Activated T-cell treated with anti-CD3 and anti-CD28 coated beads, Interleukin-2, amount 50 U/mL, for 24 hours (primary cell): ENCODE measurements around the gene CD74.

Experiments used
- DNase-seq: peaks from one replicate; pipeline ENCODE4 v3.0.0-alpha.2; 2020
- H3K27ac Mint-ChIP-seq: 2 replicates; pipeline ENCODE4 v1.8.0; 2020; ENCODE audit warnings: mild to moderate bottlenecking, mixed read lengths
- H3K27me3 Mint-ChIP-seq: 2 replicates; pipeline ENCODE4 v1.8.0; 2020; ENCODE audit warnings: mixed read lengths
- H3K36me3 Mint-ChIP-seq: 2 replicates; pipeline ENCODE4 v1.8.0; 2020; ENCODE audit warnings: low read depth, mixed read lengths
- H3K4me1 Mint-ChIP-seq: 2 replicates; pipeline ENCODE4 v1.8.0; 2020; ENCODE audit warnings: low read depth, mixed read lengths
- H3K4me3 Mint-ChIP-seq: 2 replicates; pipeline ENCODE4 v1.8.0; 2020; ENCODE audit warnings: mild to moderate bottlenecking, moderate library complexity, mixed read lengths
- H3K9me3 Mint-ChIP-seq: 2 replicates; pipeline ENCODE4 v1.8.0; 2020; ENCODE audit warnings: mixed read lengths

The CD74 gene

DNA sequence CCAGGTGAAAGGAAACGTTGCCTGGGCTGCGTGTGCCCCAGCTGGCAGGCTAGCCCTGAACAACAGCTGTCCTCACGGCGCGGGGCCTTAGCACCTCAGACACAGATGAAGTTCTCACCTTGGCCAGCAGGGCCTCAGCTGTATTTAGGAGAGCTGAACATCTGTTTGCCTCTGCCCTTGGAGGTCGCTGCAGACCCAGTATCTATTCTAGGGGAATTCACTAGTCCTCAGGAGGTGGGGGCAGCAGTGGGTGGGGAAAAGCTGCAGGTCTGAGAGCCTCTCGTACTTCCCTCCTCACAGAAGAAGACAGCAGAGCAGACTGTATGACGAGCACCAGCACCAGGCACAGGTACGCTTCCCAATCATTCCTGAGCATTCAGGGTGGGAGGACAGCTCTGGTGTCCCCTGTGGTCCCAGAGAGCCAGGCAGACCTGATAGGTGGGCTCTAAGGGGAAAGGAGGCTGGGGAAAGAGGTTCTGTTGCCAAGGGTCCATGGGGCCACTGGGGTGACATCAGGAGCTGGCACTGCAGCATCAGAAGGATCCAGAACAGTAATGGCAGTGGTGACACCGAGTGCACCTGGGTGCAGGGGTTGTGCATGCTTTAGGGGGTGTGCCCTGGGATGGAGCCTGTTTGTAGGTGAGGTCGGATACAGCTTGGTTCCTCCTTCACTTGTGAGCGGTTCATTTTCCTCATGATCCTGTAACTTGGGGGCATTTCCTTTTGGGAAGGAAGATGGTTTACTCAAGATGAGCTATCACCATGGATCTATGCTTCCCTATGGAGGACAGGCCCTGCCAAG lies 13.8 kb downstream of the CD74 start:
- H3K9me3 Mint-ChIP-seq: no peaks in the 10 kb centered on the region
- H3K36me3 Mint-ChIP-seq: peaks cover 99% of the 10 kb centered on the region
- H3K4me3 Mint-ChIP-seq: no peak overlapping the region
- peak overlapping the region; percentile 67 for H3K27ac Mint-ChIP-seq
- no peak for DNase-seq
- peaks cover 1% of the 10 kb centered on the region for H3K4me1 Mint-ChIP-seq
- no peaks in the 10 kb centered on the region for H3K27me3 Mint-ChIP-seq

DNA sequence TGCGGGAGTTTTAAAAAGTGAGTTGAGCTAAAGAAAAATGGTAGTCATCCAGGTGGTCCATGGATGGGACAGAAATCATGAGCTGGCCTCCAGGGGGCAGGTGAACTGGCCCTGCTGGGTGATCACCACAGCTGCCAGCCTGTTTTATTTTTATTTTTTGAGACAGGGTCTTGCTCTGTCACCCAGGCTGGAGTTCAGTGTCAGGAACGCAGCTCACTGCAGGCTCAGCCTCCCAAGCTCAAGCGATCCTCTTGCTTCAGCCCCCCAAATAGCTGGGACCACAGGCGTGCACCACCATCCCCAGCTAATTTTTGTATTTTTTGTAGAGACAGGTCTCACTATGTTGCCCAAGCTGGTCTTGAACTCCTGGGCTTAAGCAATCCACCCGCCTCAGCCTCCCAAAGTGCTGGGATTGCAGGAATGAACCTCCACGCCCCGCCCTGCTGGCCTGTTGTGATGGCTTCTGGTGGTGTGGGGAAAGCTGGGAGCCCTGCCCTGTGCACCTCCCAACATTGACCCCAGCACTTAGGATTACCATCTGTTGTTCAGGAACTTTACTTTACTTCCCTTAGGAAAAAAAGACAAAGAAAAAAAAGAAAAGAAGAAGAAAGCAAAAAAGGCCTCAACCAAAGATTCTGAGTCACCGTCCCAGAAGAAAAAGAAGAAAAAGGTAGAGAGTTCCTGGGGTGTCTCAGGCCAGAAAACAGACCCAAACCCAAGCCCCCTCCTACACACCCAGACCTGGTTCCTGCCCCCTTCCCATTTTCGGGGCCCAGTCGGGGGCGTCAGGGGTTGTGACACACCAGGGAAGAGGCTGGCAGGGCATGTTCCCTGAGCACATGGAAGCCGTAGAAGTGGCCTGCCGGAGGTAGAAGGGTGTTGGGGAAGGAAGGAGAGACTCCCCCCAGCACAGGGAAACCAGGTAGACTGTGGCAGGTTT lies 14.7 kb downstream of the CD74 start:
- DNase-seq: no peak

DNA sequence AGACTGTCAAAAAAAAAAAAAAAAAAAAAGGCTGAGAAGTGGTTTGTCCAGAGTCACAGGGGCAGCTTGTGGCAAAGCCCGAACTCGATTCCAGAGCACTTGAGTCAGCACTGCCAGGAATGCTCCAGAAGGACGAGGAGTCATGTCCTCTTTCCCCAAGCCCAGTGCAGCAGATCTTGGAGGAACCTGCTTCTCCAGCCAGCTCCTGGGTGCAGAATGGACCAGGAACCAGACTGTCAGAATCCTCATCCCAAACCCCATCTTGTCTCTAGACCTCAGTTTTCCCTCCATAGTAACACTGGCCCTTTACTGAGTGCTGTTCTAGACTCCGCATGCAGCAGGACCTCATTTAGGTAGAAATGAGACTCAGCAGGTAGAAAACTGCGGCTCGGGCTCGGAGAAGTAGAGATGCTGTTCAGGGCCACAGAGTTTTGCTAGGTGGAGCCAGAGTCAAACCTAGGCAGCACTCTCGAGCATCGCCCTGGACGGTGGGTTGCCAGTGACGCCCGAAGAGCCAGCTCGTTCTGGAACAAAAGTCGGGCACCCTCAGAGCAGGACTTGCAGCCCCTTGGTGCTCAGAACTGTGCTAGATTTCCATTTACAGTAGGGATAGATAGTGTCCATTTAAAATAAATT lies 15.4 kb downstream of the CD74 start:
- Mint-ChIP-seq H3K27ac (peak overlapping the region; percentile 56), H3K9me3 (no peaks in the 10 kb centered on the region), H3K4me3 (no peak overlapping the region), H3K4me1 (peaks cover 1% of the 10 kb centered on the region), H3K27me3 (no peaks in the 10 kb centered on the region), H3K36me3 (peaks cover 99% of the 10 kb centered on the region)
- no peak for DNase-seq

More for the DNA sequence above, 14.7 kb downstream of the CD74 start:
- Mint-ChIP-seq H3K27ac (peak overlapping the region; percentile 56), H3K36me3 (peaks cover 99% of the 10 kb centered on the region), H3K4me1 (peaks cover 1% of the 10 kb centered on the region), H3K4me3 (no peak overlapping the region), H3K9me3 (no peaks in the 10 kb centered on the region), H3K27me3 (no peaks in the 10 kb centered on the region)

DNA sequence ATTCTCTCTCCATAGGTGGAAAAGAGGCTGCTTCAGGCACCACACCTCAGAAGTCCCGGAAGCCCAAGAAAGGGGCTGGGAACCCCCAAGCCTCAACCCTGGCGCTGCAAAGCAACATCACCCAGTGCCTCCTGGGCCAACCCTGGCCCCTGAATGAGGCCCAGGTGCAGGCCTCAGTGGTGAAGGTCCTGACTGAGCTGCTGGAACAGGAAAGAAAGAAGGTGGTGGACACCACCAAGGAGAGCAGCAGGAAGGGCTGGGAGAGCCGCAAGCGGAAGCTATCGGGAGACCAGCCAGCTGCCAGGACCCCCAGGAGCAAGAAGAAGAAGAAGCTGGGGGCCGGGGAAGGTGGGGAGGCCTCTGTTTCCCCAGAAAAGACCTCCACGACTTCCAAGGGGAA lies 16.4 kb downstream of the CD74 start:
- Mint-ChIP-seq H3K4me1 (peaks cover 1% of the 10 kb centered on the region), H3K36me3 (peaks cover 99% of the 10 kb centered on the region), H3K9me3 (no peaks in the 10 kb centered on the region), H3K4me3 (no peak overlapping the region), H3K27ac (peak overlapping the region; percentile 37), H3K27me3 (no peaks in the 10 kb centered on the region)
- DNase-seq: no peak

DNA sequence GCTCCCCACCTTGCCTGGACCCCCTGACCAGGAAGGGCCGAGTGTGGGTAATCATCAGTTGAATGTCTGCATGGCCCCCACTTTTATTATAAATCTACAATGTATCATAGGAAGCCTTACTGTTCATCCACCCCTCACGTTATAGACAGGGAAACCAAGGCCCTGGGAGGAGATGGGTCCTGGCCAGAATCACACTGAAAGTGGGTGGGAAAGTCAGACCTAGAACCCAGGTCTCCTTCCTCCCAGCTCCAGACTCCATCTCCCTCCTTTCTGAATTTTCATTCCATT lies 17.1 kb downstream of the CD74 start:
- Mint-ChIP-seq H3K36me3 (peaks cover 99% of the 10 kb centered on the region), H3K9me3 (no peaks in the 10 kb centered on the region), H3K27ac (peak overlapping the region; percentile 37), H3K4me3 (no peak overlapping the region), H3K27me3 (no peaks in the 10 kb centered on the region), H3K4me1 (peaks cover 1% of the 10 kb centered on the region)
- no peak for DNase-seq

DNA sequence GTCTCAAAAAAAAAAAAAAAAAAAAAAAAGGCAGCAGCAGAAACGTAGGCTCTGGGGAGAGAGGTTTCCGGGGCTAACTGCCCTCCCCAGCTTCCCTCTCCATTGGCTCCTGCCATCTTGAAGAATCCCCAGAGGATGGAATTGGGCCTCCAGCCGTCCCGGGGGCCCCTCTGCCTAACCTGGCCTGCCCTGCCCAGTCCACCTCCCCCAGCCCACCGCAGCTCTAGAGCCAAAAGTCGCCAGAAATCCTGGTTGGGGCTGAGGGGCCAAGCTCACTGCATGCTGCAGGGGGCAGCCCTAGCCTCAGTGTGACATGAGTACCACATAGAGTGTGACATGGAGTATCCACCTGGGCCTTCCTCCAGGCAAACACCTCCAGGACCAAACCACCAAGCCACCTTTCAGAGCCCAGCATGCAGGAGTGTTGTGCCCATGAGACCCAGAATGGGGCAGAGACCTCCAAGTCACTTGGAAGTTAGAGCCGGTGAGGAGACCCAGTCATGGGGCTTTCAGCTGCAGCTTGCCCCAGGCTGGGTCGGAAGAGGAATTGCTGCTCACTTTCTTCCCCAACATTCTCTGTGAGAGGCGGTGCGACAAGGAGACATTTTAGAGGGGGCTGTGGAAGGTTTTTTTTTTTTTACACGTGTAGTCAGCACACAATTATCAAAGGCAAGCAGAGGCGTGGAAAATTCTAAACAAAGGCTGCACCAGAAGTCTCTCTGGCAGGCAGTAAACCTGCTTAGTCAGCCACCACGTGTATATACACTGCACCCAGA lies 17.6 kb downstream of the CD74 start:
- peaks cover 99% of the 10 kb centered on the region for H3K36me3 Mint-ChIP-seq
- H3K27ac Mint-ChIP-seq: peak overlapping the region; percentile 37
- no peaks in the 10 kb centered on the region for H3K27me3 Mint-ChIP-seq
- H3K9me3 Mint-ChIP-seq: no peaks in the 10 kb centered on the region
- no peak for DNase-seq
- peaks cover 1% of the 10 kb centered on the region for H3K4me1 Mint-ChIP-seq
- no peak overlapping the region for H3K4me3 Mint-ChIP-seq

DNA sequence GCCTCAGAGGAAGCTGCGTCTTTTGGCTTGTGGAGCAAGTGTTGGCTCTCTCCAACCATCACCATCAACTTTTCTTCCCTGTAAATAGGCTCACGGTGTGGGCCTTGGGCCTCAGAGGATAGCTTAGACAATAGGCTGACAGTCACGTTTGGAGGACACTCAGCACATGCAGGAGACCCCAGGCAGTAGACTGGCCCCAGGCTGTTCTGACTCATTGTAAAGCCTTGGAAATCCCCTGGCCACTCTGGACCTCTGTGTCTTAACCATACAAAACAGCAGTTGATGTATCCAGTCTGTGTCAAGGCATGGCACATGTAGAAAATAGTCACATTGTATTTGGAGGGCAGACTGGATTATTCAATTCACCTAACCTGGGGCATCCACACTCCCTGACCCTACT lies 18.6 kb downstream of the CD74 start:
- Mint-ChIP-seq H3K27me3 (no peaks in the 10 kb centered on the region), H3K9me3 (no peaks in the 10 kb centered on the region), H3K4me1 (peaks cover 1% of the 10 kb centered on the region), H3K4me3 (no peak overlapping the region), H3K27ac (peak overlapping the region; percentile 66), H3K36me3 (peaks cover 99% of the 10 kb centered on the region)
- DNase-seq: no peak

DNA sequence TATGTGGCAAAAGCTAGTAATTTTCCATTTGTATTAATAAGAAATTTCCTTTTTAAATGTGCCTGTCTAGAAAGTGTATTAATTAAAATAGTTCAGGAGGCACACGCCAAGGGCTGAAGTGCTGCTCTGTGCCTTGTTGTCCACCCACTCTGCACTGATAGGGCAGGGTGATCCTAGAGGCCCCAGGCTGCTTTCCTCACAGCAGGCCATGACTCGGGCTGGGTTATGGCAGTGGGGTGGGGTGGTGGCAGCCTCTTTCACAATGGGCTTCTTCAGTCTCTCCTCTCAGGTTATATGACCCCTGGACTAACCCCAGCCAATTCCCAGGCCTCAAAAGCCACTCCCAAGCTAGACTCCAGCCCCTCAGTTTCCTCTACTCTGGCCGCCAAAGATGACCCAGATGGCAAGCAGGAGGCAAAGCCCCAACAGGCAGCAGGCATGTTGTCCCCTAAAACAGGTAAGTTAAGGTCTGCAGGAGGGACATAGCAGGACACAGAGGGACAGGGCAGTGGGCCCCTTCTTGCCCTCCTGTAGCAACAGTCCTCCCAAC lies 19.5 kb downstream of the CD74 start:
- H3K27me3 Mint-ChIP-seq: no peaks in the 10 kb centered on the region
- H3K27ac Mint-ChIP-seq: peak overlapping the region; percentile 74

DNA sequence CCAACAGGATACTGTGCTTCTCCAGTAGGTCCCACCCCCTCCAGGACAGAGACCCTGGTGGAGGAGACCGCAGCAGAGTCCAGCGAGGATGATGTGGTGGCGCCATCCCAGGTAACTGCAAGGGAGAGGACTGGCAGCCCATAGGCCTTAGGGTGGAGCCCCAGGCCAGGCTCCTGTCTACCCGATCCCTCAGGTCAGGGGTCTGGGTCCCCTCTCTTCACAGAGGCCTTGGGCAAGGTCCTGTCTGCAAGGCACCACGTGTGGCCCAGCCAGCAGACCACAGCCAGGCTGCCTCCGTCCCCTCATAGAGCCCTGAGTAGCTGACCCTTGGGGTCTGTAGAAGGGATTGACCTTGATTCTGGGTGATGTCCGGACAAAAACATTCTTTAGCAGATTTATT lies 20.0 kb downstream of the CD74 start:
- peaks cover 1% of the 10 kb centered on the region for H3K4me1 Mint-ChIP-seq
- H3K4me3 Mint-ChIP-seq: no peak overlapping the region
- no peak overlapping the region for H3K27ac Mint-ChIP-seq
- no peaks in the 10 kb centered on the region for H3K9me3 Mint-ChIP-seq
- no peaks in the 10 kb centered on the region for H3K27me3 Mint-ChIP-seq
- no peak for DNase-seq
- peaks cover 99% of the 10 kb centered on the region for H3K36me3 Mint-ChIP-seq

More for the DNA sequence above, 19.5 kb downstream of the CD74 start:
- H3K4me1 Mint-ChIP-seq: peaks cover 1% of the 10 kb centered on the region
- H3K36me3 Mint-ChIP-seq: peaks cover 99% of the 10 kb centered on the region
- no peaks in the 10 kb centered on the region for H3K9me3 Mint-ChIP-seq
- DNase-seq: no peak
- H3K4me3 Mint-ChIP-seq: no peak overlapping the region

DNA sequence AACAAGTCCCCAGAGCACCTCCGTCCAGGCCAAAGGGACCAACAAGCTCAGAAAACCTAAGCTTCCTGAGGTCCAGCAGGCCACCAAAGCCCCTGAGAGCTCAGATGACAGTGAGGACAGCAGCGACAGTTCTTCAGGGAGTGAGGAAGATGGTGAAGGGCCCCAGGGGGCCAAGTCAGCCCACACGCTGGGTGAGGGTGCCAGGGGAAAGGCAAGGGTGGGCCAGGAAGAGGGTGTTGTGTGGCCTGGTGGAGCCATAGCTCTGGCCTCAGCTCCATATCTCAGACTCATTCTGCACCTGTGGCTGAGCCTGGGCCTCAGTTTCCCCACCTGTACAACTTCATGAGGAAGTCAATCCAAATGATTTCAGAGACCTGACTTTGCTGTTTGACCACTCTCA lies 20.7 kb downstream of the CD74 start:
- Mint-ChIP-seq H3K4me1 (peaks cover 1% of the 10 kb centered on the region), H3K27ac (no peak overlapping the region), H3K9me3 (no peaks in the 10 kb centered on the region), H3K4me3 (no peak overlapping the region), H3K27me3 (no peaks in the 10 kb centered on the region), H3K36me3 (peaks cover 99% of the 10 kb centered on the region)
- DNase-seq: no peak

DNA sequence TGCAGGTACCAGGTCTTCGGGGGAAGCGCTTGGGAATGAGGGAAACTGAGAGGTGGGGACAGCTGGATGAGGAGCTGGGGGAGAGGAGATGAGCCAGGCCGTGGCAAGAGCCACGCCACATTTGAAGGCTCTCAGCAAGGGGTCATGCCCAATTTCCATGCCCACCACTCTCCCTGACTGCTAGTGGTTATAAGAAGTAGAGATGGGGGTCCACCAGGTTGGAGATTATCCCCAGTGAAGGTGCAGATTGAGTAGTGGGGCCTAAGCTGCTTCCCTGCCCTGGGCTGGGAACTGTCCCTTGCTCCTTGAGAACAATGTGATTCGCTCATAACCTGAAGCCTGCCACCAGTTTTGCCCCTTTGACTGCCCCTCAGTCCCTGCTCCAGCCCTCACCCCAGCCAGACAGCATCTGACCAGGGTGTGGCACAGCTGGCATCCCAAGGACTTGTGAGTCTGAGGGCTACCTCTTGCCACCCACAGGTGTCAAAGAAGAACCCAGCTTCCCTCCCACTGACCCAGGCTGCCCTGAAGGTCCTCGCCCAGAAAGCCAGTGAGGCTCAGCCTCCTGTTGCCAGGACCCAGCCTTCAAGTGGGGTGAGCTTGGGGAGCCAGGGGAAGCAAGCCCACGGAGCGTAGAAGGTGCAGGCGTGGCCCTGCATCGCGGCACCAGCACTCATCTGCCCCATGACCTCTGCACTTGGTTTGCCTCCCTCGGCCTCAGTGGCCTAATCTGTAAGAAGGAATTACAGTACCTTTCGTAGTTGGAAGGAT lies 21.5 kb downstream of the CD74 start:
- peaks cover 99% of the 10 kb centered on the region for H3K36me3 Mint-ChIP-seq
- H3K27ac Mint-ChIP-seq: peak overlapping the region; percentile 44
- peaks cover 1% of the 10 kb centered on the region for H3K4me1 Mint-ChIP-seq
- no peak overlapping the region for H3K4me3 Mint-ChIP-seq
- H3K27me3 Mint-ChIP-seq: no peaks in the 10 kb centered on the region
- no peaks in the 10 kb centered on the region for H3K9me3 Mint-ChIP-seq
- DNase-seq: no peak

DNA sequence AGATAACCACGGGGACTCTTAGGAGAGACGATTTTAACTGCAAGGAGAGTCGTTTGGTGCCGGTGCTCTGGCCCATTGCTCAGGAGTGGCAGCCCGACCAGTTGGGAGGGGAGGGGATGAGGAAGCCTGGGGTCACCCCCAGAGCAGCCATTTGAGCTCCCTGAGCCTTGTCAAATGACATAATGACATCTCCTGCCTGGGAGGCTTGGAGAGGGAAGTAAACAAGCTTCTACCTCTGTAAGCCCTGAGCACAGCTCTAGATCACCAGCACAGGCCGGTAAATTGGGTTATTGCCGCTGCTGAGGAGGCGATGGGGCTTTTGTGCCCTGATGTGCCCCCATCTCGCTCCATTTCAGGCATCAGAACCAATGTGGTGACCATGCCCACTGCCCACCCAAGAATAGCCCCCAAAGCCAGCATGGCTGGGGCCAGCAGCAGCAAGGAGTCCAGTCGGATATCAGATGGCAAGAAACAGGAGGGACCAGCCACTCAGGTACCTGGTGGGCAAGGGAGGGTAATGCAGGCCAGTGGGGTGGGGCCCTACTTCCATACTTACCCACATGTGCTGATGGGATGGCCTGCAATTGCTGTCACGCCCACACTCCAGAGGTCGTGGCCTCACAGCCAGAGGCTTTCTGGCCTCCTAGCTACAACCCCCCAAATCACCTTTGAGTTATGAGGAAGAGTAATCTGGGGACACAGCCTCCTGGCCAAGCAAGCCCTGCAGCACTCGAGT lies 23.0 kb downstream of the CD74 start:
- no peaks in the 10 kb centered on the region for H3K27me3 Mint-ChIP-seq
- no peaks in the 10 kb centered on the region for H3K9me3 Mint-ChIP-seq
- peak overlapping the region; percentile 44 for H3K27ac Mint-ChIP-seq
- no peak for DNase-seq
- H3K4me3 Mint-ChIP-seq: no peak overlapping the region
- H3K4me1 Mint-ChIP-seq: peaks cover 1% of the 10 kb centered on the region
- H3K36me3 Mint-ChIP-seq: peaks cover 100% of the 10 kb centered on the region
